DMS153 treated with DMSO at 0.1 percent for 48 hours (cell line): Measurements from ENCODE around the gene AGRP.

Experiments
- DNase-seq: peaks from one replicate; lab custom pipeline; 2025; ENCODE audit not compliant: unreplicated experiment; lab: John Stamatoyannopoulos, UW

The AGRP gene

DNA sequence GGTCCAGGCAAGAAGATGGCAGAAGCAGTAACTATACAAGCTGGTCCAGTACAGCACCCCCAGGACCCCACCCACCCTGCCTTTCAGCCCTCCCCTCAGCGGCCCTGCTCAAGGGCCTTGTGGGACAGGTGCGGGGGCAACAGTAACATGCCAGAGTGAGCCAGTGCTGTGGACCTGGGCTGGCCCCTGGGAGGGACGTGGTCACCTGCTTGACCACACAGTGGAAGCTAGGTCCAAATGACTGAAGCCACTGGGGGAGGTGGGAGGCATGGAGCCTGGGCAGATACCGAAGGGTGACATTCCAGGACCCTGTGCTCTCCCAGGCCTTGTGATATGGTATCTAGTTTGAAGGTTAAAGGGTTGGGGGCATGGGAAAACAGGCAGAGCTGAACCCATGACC lies 19.7 kb downstream of the AGRP start:
- no peak for DNase-seq

DNA sequence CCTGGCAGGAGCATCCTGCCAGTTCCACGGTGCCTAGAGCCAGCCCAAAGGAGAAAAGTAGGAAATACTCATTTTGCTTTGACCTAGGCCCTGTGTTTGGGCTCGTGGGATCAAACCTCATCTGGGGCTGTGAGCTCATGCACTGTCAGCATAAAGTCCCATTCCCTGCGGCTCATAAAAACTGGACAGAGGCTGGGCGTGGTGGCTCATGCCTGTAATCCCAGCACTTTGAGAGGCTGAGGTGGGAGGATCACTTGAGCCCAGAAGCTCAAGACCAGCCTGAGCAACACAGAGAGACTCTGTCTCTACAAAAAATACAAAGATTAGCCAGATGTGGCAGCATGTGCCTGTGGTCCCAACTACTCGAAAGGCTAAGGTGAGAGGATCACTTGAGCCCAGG lies 20.3 kb downstream of the AGRP start:
- DNase-seq: no peak

DNA sequence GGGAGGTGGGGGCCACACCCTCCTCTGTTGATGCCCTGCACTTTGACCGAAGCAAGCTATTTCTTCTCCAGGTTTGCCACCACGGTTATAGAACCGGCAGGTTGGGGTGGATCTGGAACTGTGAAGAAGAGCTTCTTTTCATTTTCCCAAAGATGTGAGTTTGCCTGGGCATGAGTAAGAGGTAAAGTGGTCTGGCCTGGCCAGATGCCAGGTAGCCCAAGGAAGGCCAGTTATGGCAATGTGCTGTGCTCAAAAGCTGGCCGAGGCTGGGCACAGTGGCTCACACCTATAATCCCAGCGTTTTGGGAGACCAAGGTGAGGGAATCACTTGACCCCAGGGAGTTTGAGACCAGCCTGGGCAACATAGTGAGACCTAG lies 21.1 kb downstream of the AGRP start:
- DNase-seq: no peak

DNA sequence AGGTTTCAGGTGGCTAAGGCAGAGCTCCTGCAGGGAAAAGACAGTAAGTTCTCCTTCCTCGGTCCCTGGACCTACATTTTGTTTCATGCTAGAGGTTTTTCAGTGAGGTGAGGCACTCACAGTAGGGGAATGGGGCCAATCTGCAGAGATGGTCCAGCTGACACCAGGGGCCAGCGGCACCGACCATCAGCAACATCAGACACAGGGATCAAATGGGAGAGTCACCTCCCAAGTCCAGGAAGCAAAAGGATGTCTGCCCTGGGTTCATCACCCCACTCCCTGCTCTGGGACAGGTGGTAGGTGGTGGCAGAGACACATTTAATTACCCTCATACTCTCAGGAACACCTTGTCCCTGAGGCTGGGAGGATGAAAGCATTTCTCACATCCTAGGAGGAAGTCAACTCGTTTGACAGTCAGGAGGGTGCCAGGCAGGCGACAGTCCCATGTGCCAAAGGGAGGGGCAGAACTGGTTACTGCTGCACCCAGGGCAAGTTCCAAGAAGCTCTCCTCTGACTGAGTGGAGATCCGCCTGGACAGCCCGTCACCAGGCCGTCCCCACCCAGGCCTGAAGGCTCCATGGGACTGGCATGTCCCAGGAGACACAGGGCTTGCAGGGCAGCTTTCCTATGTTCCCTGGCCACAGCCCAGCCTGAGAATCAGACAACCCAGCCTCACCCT lies 21.6 kb downstream of the AGRP start:
- DNase-seq: no peak

DNA sequence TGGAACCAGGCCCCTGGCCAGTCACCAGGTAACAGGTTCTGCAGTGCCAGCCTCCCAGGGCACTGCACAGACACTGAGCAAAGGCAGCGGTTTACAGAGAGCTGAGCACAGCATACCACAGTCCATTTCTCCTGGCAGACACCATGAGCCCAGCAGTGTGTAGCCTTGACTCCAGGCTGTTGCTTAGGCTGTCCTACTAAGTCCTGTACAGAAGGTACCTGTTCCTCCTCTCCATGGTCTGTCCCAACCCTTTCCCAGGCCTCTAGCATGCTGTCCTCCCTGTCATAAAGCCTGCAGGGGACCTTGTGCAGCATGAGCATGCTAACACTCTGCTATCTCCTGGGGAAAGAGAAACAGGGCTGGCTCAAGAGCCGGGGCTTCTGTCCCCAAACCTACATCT lies 22.4 kb downstream of the AGRP start:
- no peak for DNase-seq

DNA sequence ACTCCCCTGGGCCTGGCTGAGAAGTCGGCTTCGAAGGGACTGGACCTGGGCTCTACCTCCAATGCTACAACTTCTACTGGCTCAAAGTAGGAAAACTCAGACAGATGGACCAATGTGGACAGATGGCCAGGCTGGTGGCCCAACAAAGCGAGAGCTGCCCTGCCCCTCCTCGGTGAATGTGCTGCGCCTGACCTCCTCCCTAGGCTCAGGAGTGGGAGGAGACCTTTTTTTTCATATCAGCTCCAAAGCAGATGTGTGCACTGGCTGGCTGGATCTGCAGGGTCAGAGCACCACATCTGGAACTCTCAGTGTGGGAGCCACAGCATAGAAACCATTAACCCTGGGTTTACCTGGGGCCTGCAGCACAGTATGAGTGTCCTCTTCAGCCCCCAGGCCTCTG lies 23.2 kb downstream of the AGRP start:
- DNase-seq: no peak

DNA sequence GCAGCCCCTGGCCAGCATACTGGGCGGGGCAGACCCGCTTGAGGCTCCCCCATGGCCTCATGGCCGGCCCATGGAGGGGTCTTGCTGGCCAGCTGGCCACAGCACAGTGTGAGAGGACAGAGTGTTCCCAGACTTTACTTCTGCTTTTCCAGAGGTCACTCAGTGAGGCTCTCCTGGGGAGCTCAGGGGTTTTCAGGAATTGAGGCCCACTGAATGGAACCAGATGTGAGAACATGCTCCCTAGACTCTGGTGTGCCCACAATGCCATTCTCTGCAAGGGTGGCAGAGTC lies 23.5 kb downstream of the AGRP start:
- no peak for DNase-seq

DNA sequence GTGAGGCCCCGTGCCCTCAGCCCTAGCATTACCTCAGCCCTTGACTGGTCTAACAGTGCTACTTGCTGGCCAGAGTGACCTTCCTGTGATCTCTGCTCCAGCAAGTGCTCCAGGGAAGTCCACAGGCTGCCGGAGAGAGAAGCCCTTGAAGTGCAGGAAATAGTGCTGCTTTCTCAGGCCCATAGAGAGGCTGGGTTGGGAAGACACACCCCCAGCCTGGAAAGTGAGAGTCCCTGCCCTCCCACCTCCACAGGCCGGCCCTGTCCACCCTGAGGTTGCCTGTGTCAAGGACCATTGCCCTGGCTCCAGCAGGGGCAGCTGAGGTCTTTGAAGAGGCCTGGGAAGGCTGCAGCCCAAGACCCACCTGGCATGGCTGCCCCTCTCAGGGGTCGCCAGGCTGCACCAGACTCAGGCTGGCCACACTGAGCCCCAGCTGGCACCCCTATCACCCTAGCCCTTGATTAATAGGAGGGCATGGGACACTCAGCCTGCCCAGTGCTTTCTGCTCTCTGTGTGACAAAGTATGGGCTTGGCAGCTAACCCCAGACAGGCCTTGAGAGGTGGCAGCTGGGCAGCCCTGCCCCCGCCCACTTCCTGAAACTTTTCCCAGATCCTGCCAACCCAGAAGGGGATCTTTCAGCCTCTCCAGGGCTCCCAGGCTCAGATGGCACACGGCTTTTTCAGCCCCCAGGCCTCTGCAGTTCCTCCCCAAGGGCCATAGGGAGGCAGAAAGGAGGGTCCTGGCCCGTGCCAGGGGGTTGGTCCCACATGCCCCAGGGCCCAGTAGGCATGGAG lies 24.1 kb downstream of the AGRP start:
- peak; percentile 30 for DNase-seq

DNA sequence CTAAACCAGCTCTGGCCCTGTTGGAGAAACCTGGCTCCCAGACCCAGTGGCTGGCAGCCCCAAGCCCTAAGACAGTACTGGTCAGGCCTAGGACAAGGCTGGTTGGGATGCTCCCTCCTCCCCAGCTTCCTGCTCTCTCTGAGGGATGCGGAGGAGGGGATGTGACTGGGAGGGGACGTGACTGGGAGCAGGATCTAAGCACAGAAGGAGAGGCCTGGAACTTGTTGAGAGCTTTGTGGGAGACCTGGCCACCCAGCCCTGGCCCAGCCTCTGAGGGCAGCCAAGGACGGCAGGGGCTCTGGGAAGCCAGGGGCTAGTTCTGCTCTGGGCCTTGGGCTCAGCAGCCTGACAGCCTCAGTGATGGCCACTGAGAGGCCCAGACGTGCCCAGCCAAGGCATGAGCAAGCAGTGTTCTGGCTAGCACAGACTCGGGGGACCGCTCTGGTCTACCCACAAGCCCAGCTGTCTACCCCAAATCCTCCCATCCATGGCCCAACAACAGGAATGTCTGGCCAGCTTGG lies 25.2 kb downstream of the AGRP start:
- DNase-seq: no peak

DNA sequence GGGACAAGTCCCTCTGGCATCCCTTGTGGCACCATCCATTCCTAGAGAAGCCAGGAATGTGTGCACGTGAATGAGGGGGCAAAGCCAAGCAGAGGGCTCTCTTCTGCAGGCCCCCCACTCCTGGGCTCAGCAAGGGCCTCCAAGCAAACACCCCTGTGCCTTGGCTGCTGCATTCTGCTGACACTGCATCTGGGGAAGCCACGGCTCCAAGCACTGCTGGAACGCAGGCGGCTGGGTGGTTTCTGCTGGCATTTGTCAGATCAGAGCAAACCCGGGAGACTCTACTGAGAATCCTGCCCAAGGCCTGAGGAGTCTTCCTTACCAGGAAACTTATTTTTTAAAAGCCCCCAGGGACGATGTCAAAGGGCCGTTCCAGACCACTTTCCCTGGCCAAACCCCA lies 25.7 kb downstream of the AGRP start:
- no peak for DNase-seq

DNA sequence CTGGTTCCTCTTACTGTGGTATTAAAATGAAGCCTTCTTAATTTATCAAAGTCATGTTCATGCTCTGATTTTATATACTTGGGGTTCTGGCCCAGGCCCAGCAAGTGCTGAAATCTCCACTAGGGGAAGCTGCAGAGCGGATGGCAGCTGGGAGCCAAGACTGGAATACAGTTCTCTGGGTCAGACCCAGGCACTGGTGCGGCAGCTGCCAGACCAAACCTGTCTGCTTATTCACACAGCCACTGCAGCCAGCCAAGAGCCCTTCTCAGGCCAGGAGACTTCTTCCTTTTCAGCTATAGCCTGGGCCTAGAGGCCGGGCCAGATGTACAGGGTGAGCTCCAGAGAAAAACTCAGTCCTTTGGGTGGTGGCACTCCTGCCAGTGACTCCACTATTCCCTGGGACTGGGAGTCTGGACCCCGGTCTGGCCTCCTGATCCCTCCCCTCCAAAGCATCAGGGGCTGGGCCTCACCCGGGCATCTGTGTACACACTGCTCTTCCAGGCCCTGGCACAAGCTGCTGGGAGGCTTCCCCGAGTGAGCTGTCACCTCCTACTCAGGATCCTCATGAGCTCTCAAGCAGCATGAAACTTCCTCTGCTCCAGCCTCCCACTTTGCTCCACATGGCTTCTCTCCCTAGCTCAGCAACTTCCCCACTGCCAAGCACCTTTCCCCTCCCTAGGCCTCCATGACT lies 26.8 kb downstream of the AGRP start:
- DNase-seq: no peak

DNA sequence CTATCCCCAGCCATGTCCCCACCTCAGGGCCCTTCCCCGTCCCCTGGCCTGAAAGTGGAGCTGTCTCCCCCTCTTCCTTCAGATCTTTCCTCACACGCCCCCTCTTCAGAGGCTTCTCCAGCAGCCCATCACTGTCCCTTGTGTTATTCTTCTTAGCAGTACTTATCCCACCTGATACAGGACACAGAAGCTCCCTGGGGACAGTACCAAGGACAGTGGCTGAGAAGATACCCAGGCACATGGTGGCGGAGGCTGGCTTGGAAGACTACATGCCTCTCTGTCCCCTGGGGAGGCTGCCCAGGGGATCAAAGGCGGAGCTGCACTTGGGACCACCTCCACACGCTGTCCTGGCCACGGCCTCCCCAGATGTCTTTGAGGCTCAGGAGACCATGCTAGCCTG lies 28.5 kb downstream of the AGRP start:
- no peak for DNase-seq

DNA sequence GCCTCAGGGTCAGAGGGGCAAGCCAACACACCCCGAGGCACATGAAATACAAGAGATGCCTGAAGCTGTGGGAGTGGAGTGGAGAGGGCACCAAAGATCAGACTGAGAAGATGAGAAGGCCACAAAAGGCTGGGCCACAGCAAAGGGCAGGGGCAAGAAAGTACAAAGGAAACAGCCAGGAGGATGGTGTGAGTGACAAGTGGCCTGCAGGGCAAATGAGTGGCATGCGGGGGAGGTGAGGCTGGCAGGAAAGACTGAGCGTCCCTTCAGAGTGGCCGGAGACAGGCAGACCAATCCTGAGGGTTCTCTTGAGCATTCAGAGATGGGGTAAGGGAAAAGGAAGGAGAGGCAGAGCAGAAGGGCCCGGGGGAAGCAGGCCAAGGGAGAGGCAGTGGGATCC lies 29.2 kb downstream of the AGRP start:
- DNase-seq: no peak

DNA sequence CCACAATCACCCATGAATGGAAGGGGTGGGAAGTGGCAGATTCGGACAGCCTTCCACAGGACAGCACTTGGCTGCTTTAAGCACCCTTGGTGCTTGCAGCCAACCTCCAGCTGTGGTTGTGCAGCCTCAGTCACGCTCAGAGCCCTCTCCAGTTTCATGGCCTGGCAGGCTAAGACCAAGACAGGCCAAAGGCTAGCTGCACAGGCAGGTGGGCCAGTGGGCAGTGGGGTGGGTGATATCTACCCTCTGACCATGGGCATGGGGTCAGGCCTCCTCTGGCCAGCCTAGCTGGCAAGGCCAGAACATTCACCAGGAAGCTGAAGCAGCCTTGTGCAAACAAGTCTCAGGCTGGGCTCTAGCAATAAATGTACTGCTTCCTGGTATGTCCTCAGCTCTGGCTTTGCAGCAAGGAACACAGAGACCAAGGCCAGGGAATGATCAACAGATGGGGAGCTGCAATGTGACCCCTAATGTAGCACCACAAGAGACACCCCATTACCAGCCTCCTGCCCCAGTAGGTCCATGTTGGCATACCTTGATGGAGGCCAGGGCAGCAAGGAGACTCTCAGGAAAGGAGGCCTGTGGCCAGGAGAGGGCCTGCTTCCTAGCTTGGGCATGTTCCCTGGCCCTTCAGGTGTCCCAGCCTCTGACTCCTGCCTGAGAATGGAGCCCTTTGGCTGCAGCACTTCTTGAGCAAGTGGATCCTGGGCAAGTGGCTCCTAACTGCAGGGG lies 31.5 kb downstream of the AGRP start:
- no peak for DNase-seq

DNA sequence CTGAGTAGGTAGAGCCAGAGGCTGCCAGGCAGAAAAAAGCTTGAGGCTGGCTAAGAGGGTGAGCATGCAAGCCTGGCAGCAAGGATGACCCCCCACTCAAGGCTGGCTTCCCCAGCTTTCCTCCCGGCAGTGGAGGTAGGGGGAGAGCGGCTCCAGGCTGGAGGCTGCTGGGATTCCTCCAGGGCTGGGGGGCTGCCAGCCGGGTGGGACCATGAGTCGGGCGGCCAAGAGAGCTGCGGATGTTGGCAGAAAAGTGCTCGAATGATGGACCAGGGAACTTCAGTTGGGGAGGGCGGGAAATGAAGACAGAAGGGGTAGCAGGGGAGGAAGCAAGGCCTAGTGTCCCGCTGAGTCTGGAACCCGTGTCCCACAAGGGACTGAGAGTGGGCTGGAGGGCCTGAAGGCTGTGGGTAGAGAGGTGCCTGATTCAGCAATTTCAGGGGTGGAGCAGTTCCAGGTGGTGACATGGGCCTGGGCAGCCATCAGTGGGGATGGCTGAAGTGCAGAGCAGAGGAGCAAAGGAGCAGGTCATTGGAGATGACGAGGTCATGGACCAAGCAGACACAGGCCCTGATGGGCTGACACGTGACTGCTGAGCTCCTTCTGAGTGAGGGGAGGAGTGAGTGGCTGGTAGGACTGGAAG lies 32.2 kb downstream of the AGRP start:
- no peak for DNase-seq

DNA sequence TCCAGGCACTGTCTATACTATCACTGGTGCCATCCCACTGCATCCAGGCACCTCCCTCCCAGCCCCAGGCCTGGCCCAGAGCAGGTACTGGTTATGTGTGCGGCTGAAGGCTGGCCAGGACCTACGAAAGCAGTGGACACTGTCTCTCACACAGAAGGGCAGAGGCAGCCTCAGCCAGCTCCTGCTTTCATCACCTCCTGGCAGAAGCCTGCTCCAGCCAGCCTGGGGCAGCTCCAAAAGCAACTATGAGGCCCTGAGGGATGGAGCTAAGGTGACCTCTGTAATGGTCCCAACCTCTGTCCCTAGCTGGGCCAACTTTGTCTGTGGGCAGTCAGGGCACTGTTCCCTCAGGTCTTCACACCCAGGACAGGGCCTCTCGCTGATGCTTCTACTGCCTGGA lies 33.6 kb downstream of the AGRP start:
- no peak for DNase-seq

DNA sequence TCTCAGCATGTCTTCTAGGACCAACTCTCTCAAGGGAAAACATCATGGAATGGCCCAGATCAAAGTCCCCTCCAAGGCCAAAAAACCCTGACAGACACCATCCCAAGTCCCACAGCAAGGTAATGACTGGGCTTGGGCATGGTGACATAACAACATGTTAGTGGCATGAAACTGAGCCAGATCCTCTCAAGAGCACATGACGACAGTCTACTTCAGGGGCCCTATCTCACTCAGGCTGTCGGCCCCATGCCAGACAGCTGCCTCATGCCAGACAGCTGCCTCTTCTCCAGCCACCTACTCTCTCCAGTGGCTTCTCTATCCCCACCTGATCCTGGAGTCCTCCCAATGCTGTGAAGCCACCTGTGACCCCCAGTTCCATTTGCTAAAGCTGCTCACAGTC lies 34.0 kb downstream of the AGRP start:
- no peak for DNase-seq

DNA sequence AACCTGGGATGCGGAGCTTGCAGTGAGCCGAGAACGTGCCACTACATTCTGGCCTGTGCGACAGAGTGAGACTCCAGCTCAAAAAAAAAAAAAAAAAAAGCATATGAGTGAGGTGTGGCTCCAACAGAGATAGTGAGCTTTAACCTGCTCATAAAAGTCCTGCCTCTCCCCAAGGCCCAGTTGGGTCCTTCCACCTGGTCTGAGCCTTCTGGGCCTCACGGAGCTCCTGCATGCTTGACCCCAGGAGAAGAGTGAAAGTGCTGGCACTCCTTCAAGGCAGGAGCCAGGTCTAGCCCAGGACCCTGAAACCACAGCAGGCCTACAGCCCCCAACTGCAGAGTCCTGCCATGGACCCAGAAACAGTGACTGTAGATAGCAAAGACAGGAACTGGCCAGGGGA lies 34.8 kb downstream of the AGRP start:
- no peak for DNase-seq

DNA sequence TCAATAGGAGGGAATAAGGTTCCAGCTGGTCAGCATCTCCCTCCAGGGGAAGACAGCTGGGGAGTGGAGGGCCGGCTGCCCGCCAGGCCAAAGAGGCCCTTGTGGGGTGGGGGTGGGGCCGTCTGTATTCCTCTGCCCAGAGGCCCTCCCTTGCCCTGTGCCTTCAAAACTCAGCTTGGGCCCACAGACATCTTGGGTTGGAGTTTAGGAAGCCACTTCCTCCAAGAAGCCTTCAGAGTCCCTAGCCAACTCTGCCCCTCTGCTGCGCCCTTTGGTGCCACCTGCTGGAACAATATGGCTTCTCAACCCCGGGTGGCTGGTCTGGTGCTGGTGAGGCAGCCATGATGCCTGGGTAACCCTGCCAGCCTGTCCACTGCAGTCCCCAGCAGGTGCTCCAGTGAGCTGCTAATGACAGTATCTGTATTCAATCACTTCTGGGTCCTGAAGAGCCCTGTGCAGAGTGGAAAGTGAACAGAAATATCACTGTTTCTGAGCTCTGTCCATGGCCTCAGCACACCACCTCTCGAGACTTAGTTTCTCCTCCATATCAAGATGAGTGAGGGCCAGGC lies 35.8 kb downstream of the AGRP start:
- DNase-seq: peak; percentile 9

DNA sequence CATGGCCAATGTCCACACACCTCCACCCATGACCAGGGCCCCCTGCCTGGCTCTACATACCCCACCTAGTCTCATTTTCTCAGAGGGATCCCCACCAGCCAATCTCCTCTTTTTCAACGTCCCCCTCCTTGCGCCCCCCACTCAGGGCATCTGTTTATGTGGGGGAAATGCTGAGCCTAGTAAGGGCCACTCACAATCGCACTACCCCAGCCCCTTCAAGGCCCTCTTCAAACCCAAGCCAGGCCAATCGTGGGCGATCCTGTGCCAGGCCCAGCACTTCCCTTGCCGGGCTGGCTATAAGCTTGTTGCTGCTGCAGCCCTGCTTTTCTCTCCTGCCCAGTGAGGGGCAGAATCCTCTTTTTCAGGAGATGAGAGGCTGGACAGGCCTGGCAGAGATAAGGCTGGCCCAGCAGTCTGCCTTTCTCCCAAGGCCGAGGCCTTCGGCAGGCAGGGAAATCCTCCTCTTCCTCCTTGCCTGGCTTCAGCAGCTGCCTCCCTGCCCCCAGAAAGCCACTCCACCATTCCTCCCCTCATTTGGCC lies 36.3 kb downstream of the AGRP start:
- DNase-seq: no peak
